ENCODE results near the gene OR2F2.

The OR2F2 gene

GRCh38 chr7:143973870-143974416, 38.9 kb downstream of the OR2F2 start:
- no peak overlapping the region for H3K4me3 ChIP-seq (replicated peaks in 1 of 2; ENCODE audit: low read depth in 2 of 2, low read length in 2 of 2)
- TF ChIP-seq CTCF (IDR thresholded peaks at IDR 0.05; ENCODE audit: low read depth, low read length), result no peak
- no peak for DNase-seq (ENCODE audit: low read depth in 2 of 2)

GRCh38 chr7:143974459-143974858, 39.4 kb downstream of the OR2F2 start:
- DNase-seq (ENCODE audit: low read depth in 2 of 2), result peak in 1 of 2 donors; percentile 15
- no peak for TF ChIP-seq CTCF (IDR thresholded peaks at IDR 0.05; ENCODE audit: low read depth, low read length)

GRCh38 chr7:143975617-143976016, 40.6 kb downstream of the OR2F2 start:
- peak in 1 of 2 donors; percentile 25 for DNase-seq (ENCODE audit: low read depth in 2 of 2)
- no peak for TF ChIP-seq CTCF (IDR thresholded peaks at IDR 0.05; ENCODE audit: low read depth, low read length)
- H3K4me3 ChIP-seq (replicated peaks in 1 of 2; ENCODE audit: low read depth in 2 of 2, low read length in 2 of 2), result no peak overlapping the region

More at GRCh38 chr7:143974459-143974858, 39.4 kb downstream of the OR2F2 start:
- no peak overlapping the region for H3K4me3 ChIP-seq (replicated peaks in 1 of 2; ENCODE audit: low read depth in 2 of 2, low read length in 2 of 2)

DNA sequence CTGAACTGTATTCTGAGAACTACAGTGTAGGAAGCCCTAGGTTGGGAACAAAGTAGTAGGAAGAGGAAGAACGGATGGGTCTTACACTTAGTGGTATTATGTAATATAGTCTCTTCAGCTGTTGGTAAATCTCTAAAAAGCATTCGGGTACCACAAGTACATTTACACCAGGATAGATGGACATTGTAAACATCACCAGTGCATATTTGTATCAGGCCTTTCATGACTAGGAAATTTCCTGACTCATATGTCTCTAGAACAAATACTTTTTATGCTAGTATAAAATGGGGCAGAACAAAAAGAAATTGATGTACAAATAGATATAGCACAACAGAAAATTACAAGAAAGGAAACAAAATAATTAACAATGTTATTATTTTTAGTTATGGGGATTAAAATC, 43.6 kb downstream of the OR2F2 start:
- no peak for TF ChIP-seq CTCF (IDR thresholded peaks at IDR 0.05; ENCODE audit: low read depth, low read length)
- peak in 1 of 2 donors; percentile 55 for DNase-seq (ENCODE audit: low read depth in 2 of 2)
- no peak overlapping the region for H3K4me3 ChIP-seq (replicated peaks in 1 of 2; ENCODE audit: low read depth in 2 of 2, low read length in 2 of 2)

GRCh38 chr7:143979359-143979758, 44.3 kb downstream of the OR2F2 start:
- peak; percentile 77 to 91 for DNase-seq (ENCODE audit: low read depth in 2 of 2)

DNA sequence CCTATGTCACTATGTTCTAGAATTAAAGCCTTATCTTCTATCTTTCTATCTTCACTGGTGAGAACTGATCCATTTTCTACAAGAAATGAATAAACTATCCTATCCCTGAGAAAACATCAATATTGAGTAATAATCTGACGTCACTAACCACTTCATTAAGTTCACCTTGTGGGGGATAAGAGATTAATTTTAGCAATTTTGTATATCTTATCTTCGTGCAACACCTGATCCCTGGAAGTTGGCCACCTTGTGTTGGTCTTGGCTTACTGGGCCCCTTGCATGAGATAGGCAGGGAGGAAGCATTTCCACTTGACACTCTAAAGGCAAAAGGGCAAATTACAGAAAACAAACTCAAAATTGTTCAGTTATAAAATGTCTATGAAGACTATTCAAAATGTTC, 45.0 kb downstream of the OR2F2 start:
- peak in 1 of 2 donors; percentile 17 for DNase-seq (ENCODE audit: low read depth in 2 of 2)
- H3K4me3 ChIP-seq (replicated peaks in 1 of 2; ENCODE audit: low read depth in 2 of 2, low read length in 2 of 2), result no peak overlapping the region
- TF ChIP-seq CTCF (IDR thresholded peaks at IDR 0.05; ENCODE audit: low read depth, low read length), result no peak

More at GRCh38 chr7:143979359-143979758, 44.3 kb downstream of the OR2F2 start:
- no peak for TF ChIP-seq CTCF (IDR thresholded peaks at IDR 0.05; ENCODE audit: low read depth, low read length)
- H3K4me3 ChIP-seq (replicated peaks in 1 of 2; ENCODE audit: low read depth in 2 of 2, low read length in 2 of 2), result no peak overlapping the region

Measured in cardiac fibroblast (primary cell).